Endothelial cell (in vitro differentiated cells): ENCODE measurements around the gene PRKCA. TPM values are rescaled to one million over a fixed set of nuclear protein-coding genes. Genes with fewer than 3 reads are reported as not detected.
A peak's percentile ranks its signal among the peaks of the same experiment; 100 is the strongest.

ENCODE experiments used
- DNase-seq: peaks from one replicate; pipeline ENCODE4 v3.0.0; 2021; ENCODE audit warnings: low spot score
- H3K27ac Mint-ChIP-seq: one replicate; pipeline ENCODE4 v1.8.0; 2021; ENCODE audit warnings: mixed read lengths, inconsistent platforms; ENCODE audit not compliant: unreplicated experiment
- H3K27me3 Mint-ChIP-seq: one replicate; pipeline ENCODE4 v1.8.0; 2021; ENCODE audit warnings: mild to moderate bottlenecking, moderate library complexity, mixed read lengths, inconsistent platforms; ENCODE audit not compliant: unreplicated experiment
- H3K36me3 Mint-ChIP-seq: one replicate; pipeline ENCODE4 v1.8.0; 2021; ENCODE audit warnings: mild to moderate bottlenecking, low read depth, mixed read lengths, inconsistent platforms; ENCODE audit not compliant: unreplicated experiment
- H3K4me1 Mint-ChIP-seq: one replicate; pipeline ENCODE4 v1.8.0; 2021; ENCODE audit warnings: mild to moderate bottlenecking, mixed read lengths, inconsistent platforms; ENCODE audit not compliant: unreplicated experiment
- H3K4me3 Mint-ChIP-seq: one replicate; pipeline ENCODE4 v1.8.0; 2021; ENCODE audit warnings: mild to moderate bottlenecking, mixed read lengths, inconsistent platforms; ENCODE audit not compliant: unreplicated experiment
- H3K9me3 Mint-ChIP-seq: one replicate; pipeline ENCODE4 v1.8.0; 2021; ENCODE audit warnings: mixed read lengths, inconsistent platforms; ENCODE audit not compliant: unreplicated experiment
- CTCF ChIP-seq: fragments of 200-600 bp; sonication (generic); IDR thresholded peaks from one replicate; pipeline ENCODE4 v1.5.0; 2021; ENCODE audit warnings: antibody characterized with exemption; ENCODE audit not compliant: unreplicated experiment
- total RNA-seq: library from RNA; stranded (reverse); fragmentation: NEBNext Ultra II Directional; extraction: Animal tissue kit (Norgen Biotek cat#: 25700); gene quantifications from one replicate; pipeline ENCODE4 v1.2.1, GENCODE V29; 2021; ENCODE audit not compliant: unreplicated experiment

The PRKCA gene
- total RNA-seq, 1 donor from 2014 or later = 2.1 TPM

GRCh38 chr17:66811683-66812054 is 509.3 kb downstream of the PRKCA start:
- Mint-ChIP-seq H3K9me3 (no peaks in the 10 kb centered on the region), H3K4me1 (peaks cover 14% of the 10 kb centered on the region), H3K4me3 (no peak overlapping the region), H3K36me3 (no peaks in the 10 kb centered on the region), H3K27ac (no peak overlapping the region), H3K27me3 (no peaks in the 10 kb centered on the region)
- TF ChIP-seq CTCF = no peak
- no peak for DNase-seq

- H3K4me1 Mint-ChIP-seq = peaks cover 9% of the 10 kb centered on the region
- H3K27me3 Mint-ChIP-seq = no peaks in the 10 kb centered on the region
- H3K4me3 Mint-ChIP-seq = no peak overlapping the region
- no peaks in the 10 kb centered on the region for H3K9me3 Mint-ChIP-seq
- TF ChIP-seq CTCF = no peak
- peak overlapping the region; percentile 31 for H3K27ac Mint-ChIP-seq
- DNase-seq = no peak
- H3K36me3 Mint-ChIP-seq = no peaks in the 10 kb centered on the region
Observed at GRCh38 chr17:66812571-66812970, 510.2 kb downstream of the PRKCA start.

- Mint-ChIP-seq H3K27me3 (no peaks in the 10 kb centered on the region), H3K4me1 (peaks cover 1% of the 10 kb centered on the region), H3K36me3 (no peaks in the 10 kb centered on the region), H3K4me3 (no peak overlapping the region), H3K27ac (no peak overlapping the region), H3K9me3 (no peaks in the 10 kb centered on the region)
- TF ChIP-seq CTCF = no peak
- DNase-seq = no peak
Observed at GRCh38 chr17:66813296-66813695, 510.9 kb downstream of the PRKCA start.

GRCh38 chr17:66814026-66814425 is 511.6 kb downstream of the PRKCA start:
- H3K27me3 Mint-ChIP-seq = no peaks in the 10 kb centered on the region
- H3K27ac Mint-ChIP-seq = no peak overlapping the region

GRCh38 chr17:66814570-66814969 is 512.2 kb downstream of the PRKCA start:
- no peaks in the 10 kb centered on the region for H3K4me1 Mint-ChIP-seq
- no peak for TF ChIP-seq CTCF
- no peaks in the 10 kb centered on the region for H3K9me3 Mint-ChIP-seq
- no peak overlapping the region for H3K4me3 Mint-ChIP-seq
- no peaks in the 10 kb centered on the region for H3K27me3 Mint-ChIP-seq
- H3K36me3 Mint-ChIP-seq = no peaks in the 10 kb centered on the region
- no peak overlapping the region for H3K27ac Mint-ChIP-seq
- DNase-seq = no peak

More at GRCh38 chr17:66814026-66814425, 511.6 kb downstream of the PRKCA start:
- no peak for TF ChIP-seq CTCF
- Mint-ChIP-seq H3K9me3 (no peaks in the 10 kb centered on the region), H3K4me3 (no peak overlapping the region), H3K36me3 (no peaks in the 10 kb centered on the region), H3K4me1 (no peaks in the 10 kb centered on the region)
- no peak for DNase-seq
